Activated CD4-positive, alpha-beta T cell treated with anti-CD3 and anti-CD28 coated beads, Interleukin-2, amount 50 U/mL, for 24 hours (primary cell): ENCODE measurements around the gene STK32B.

Source experiments
- DNase-seq, 2 donors: peaks; one replicate each; pipeline ENCODE4 v3.0.0-alpha.2; 2020; ENCODE audit warnings: low read depth in 1 of 2, low spot score in 1 of 2

The STK32B gene

GRCh38 chr4:5383191-5383980, 332.1 kb downstream of the STK32B start:
- DNase-seq, result no peak

- DNase-seq, result no peak
These were observed 334.5 kb downstream of the STK32B start for GRCh38 chr4:5385741-5386311.

- DNase-seq, result no peak
These were observed 335.6 kb downstream of the STK32B start for GRCh38 chr4:5386921-5387320.

GRCh38 chr4:5387457-5387856, 336.2 kb downstream of the STK32B start:
- DNase-seq, result no peak

GRCh38 chr4:5389756-5390310, 338.6 kb downstream of the STK32B start:
- no peak for DNase-seq

- no peak for DNase-seq
These were observed 340.2 kb downstream of the STK32B start for GRCh38 chr4:5391492-5391891.

- DNase-seq, result no peak
These were observed 342.7 kb downstream of the STK32B start for GRCh38 chr4:5393911-5394513.

GRCh38 chr4:5395781-5396180, 344.5 kb downstream of the STK32B start:
- DNase-seq, result no peak

- DNase-seq, result no peak
These were observed 346.8 kb downstream of the STK32B start for GRCh38 chr4:5398056-5398455.

- DNase-seq, result no peak
These were observed 347.8 kb downstream of the STK32B start for GRCh38 chr4:5399124-5399523.

GRCh38 chr4:5399790-5400421, 348.6 kb downstream of the STK32B start:
- no peak for DNase-seq

GRCh38 chr4:5403746-5404497, 352.6 kb downstream of the STK32B start:
- no peak for DNase-seq

- DNase-seq, result no peak
These were observed 358.0 kb downstream of the STK32B start for GRCh38 chr4:5409237-5409636.

- no peak for DNase-seq
These were observed 358.8 kb downstream of the STK32B start for GRCh38 chr4:5409972-5410618.

- no peak for DNase-seq
These were observed 361.0 kb downstream of the STK32B start for GRCh38 chr4:5412296-5412695.

- DNase-seq, result no peak
These were observed 361.5 kb downstream of the STK32B start for GRCh38 chr4:5412751-5413150.

- no peak for DNase-seq
These were observed 365.4 kb downstream of the STK32B start for GRCh38 chr4:5416637-5417036.

GRCh38 chr4:5420266-5420665, 369.0 kb downstream of the STK32B start:
- DNase-seq, result no peak

GRCh38 chr4:5421416-5421815, 370.1 kb downstream of the STK32B start:
- no peak for DNase-seq

- DNase-seq, result no peak
These were observed 370.9 kb downstream of the STK32B start for GRCh38 chr4:5422195-5422594.
